Measurements from ENCODE around the gene CASZ1. TPM values are rescaled to one million over a fixed set of nuclear protein-coding genes. Genes with fewer than 3 reads are reported as not detected.

Gene CASZ1
- total RNA-seq, 2 experiments from 2014 or later, result 1.7 to 2.0 TPM

DNA sequence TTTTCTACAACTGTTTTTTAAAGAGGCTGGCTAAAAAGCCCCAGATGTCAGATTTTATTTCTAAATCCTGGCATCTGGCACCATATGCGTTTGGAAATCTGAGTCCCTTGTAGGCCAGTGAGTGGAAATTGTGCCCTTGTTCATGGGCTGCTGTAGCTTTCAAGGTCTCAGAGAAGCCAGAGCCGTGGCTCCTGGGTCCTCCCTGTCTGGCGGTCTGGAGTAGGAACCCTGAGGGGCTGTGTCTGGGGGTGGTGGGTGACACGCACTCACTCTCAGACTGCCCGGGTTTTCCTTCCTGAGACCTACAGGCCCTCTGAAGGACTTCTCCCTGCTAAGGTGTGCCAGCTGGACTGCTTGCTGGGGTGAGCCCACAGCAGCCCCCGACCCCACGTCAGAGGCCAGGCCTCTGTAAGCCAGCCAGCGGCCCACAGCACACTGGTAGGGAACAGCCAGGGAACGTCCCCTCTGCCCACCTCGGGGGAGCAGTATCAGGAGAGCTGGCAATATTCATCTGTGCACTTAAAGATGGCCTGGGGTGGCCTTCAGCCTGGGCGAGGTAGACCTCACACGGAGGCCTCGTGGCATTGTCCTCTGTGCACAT lies 170.2 kb downstream of the CASZ1 start:
- H3K27me3 Mint-ChIP-seq (ENCODE audit: low read depth), result no peaks in the 10 kb centered on the region
- no peaks in the 10 kb centered on the region for H3K9me3 Mint-ChIP-seq
- no peaks in the 10 kb centered on the region for H3K4me1 Mint-ChIP-seq (ENCODE audit: low read depth)
- DNase-seq, result no peak
- intact Hi-C loops (cut with micrococcal nuclease), result no loop called here
- H3K27ac Mint-ChIP-seq, result no peak overlapping the region
- CTCF ChIA-PET, result no interaction called here
- peaks cover 7% of the 10 kb centered on the region for H3K36me3 Mint-ChIP-seq (ENCODE audit: low read depth)
- no peak overlapping the region for H3K4me3 Mint-ChIP-seq

DNA sequence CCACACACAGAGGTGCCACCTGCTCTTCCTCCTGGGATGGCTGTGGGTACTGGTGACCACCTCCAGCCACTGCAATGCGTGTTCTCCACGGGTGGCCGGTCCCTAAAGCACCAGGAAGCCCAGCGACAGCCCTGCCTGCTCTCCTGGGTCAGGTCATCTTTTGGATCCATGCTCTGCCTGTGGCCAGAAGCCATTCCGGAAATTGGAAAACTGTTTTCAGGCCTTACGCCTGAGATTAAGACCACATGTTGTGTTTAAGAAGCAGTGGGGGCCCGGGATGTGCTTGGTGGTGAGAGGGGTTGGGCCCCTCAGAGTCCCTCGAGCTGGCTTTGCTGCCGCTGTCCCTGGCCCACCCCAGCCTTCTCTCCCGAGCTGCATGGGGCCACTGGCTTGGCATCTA lies 170.9 kb downstream of the CASZ1 start:
- H3K27ac Mint-ChIP-seq, result no peak overlapping the region
- intact Hi-C loops (cut with micrococcal nuclease), result no loop called here
- H3K9me3 Mint-ChIP-seq, result no peaks in the 10 kb centered on the region
- no peaks in the 10 kb centered on the region for H3K27me3 Mint-ChIP-seq (ENCODE audit: low read depth)
- no peaks in the 10 kb centered on the region for H3K4me1 Mint-ChIP-seq (ENCODE audit: low read depth)
- H3K36me3 Mint-ChIP-seq (ENCODE audit: low read depth), result peaks cover 7% of the 10 kb centered on the region
- CTCF ChIA-PET, result no interaction called here
- no peak for DNase-seq
- H3K4me3 Mint-ChIP-seq, result no peak overlapping the region

DNA sequence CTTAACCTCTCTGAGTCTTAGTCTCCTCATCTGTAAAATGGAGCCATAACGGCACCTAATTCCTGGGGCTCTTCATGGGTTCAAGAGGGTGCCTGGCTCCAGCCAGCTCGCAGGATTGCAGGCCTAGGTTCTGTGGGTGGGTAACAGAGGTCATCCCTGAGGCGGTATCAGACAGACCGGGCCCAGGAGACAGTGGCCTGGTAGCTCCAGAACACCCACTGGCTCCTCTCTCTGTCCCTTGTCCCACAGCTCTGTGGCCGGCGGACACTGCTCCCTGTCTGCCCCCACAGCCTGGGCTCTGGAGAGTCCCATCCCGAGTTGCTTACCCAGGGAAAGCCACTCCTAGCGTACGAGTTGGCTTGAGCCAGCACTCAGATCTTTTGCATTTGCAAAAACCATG lies 171.4 kb downstream of the CASZ1 start:
- H3K4me3 Mint-ChIP-seq, result no peak overlapping the region
- H3K9me3 Mint-ChIP-seq, result no peaks in the 10 kb centered on the region
- H3K36me3 Mint-ChIP-seq (ENCODE audit: low read depth), result peaks cover 7% of the 10 kb centered on the region
- DNase-seq, result no peak
- intact Hi-C loops (cut with micrococcal nuclease), result no loop called here
- no peaks in the 10 kb centered on the region for H3K27me3 Mint-ChIP-seq (ENCODE audit: low read depth)
- CTCF ChIA-PET, result interaction anchor here (0.7 kb wide), 1 partner anchor 125 kb away, joined by 4 read pairs; no protein-coding TSS in a partner anchor
- no peaks in the 10 kb centered on the region for H3K4me1 Mint-ChIP-seq (ENCODE audit: low read depth)
- no peak overlapping the region for H3K27ac Mint-ChIP-seq

DNA sequence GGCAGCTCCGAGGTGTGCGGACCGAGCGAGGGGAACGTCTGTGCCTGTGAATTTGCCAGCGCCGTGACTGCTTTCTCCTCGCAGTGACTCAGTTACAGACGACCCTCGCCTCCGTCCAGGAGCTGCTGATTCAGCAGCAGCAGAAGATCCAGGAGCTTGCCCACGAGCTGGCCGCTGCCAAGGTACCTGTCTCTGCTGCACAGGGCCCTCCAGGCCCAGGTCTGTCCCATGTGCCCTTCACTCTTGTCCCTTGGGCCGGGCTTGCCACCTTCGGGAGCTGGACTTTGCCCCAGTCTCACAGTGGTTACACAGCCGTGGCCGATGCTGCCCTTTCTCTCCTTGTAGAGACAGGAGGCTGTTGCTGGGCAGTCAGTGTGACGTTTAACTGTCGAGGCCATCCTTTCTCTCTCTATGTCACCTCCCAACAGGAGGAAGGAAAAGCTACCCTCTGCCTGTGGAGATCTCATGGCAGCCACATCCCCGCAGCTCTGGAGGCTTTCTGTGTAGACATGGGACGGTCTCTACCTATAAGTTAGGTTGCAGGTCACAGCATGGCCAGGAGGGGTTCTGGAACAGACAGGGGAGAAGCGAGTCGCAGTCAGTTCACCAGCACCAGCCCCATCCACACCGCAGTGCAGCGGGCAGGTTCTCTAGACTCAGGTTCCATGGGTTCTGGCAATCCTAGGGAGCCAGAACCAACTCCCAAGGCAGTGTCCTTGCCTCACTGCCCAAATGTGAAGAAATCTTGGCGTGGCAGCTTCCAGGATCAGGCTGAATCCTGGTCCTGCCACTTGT lies 172.0 kb downstream of the CASZ1 start:
- H3K27ac Mint-ChIP-seq, result no peak overlapping the region
- peaks cover 7% of the 10 kb centered on the region for H3K36me3 Mint-ChIP-seq (ENCODE audit: low read depth)
- no peaks in the 10 kb centered on the region for H3K4me1 Mint-ChIP-seq (ENCODE audit: low read depth)
- no peaks in the 10 kb centered on the region for H3K9me3 Mint-ChIP-seq
- no peaks in the 10 kb centered on the region for H3K27me3 Mint-ChIP-seq (ENCODE audit: low read depth)
- no peak overlapping the region for H3K4me3 Mint-ChIP-seq
- intact Hi-C loops (cut with micrococcal nuclease), result no loop called here
- CTCF ChIA-PET, result interaction anchor here (0.7 kb wide), 1 partner anchor 124 kb away, joined by 4 read pairs; no protein-coding TSS in a partner anchor
- no peak for DNase-seq

DNA sequence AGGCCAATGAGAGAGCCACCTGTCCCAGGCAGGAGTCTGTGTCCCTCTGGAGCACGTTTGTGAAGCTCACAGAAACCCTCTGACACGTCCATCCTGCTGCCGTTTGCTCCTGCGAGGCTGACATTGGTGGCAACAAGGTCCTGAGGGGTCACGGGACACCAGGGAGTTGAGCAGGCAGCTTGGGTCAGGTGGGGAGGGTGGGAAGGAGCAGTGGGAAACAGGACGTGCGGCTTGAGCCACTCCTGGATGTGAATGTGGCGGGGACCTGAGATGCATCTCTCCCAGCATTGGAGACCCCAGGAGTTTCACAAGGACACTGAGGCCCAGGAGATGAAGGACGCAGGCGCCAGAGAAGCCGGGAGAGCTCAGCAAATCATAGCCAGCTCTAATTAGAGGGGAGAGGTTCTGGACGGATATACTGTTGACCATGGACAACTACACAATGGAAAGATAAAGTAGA lies 172.7 kb downstream of the CASZ1 start:
- intact Hi-C loops (cut with micrococcal nuclease), result no loop called here
- Mint-ChIP-seq H3K4me3 (no peak overlapping the region), H3K4me1 (ENCODE audit: low read depth) (no peaks in the 10 kb centered on the region), H3K9me3 (no peaks in the 10 kb centered on the region), H3K36me3 (ENCODE audit: low read depth) (peaks cover 7% of the 10 kb centered on the region), H3K27me3 (ENCODE audit: low read depth) (no peaks in the 10 kb centered on the region), H3K27ac (no peak overlapping the region)
- no peak for DNase-seq
- CTCF ChIA-PET, result no interaction called here

DNA sequence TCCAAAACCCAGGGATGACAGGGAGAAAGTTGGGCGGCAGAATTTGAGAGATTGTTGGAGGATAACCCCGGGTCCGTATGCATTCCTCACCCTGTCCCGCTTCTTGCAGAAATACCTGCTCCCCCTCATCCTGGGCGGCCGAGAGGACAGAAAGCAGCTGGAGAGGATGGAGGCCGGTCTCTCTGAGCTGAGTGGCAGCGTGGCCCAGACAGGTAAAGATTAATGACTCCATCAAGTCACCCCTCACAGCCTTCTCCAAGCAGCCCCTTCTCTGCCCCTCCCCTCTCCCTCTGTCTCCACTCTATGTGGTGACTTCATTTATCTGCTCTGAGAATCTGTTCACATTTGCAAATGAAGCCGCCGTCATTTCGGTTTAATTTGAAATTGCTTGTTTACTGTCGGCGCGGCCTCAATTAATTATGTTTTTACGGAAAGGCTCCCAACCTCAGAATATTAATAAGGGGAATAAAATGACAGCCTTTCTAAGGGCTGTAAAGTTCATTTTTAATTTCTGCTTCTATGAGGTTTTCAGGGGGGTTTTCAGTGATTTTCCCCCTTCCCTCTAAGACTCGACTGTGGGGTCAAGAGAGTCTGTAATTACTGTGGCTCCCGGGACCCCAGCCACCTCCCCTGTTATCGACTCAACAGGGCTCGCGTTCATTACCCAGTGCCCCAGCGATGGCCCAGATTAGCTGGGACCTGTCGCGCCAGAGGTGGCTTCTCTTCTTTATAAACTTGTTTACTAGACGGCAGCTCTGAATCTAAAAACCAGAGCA lies 173.3 kb downstream of the CASZ1 start:
- H3K36me3 Mint-ChIP-seq (ENCODE audit: low read depth), result peaks cover 5% of the 10 kb centered on the region
- no peak overlapping the region for H3K4me3 Mint-ChIP-seq
- no peaks in the 10 kb centered on the region for H3K9me3 Mint-ChIP-seq
- H3K27ac Mint-ChIP-seq, result no peak overlapping the region
- intact Hi-C loops (cut with micrococcal nuclease), result no loop called here
- CTCF ChIA-PET, result no interaction called here
- no peak for DNase-seq
- no peaks in the 10 kb centered on the region for H3K4me1 Mint-ChIP-seq (ENCODE audit: low read depth)
- no peaks in the 10 kb centered on the region for H3K27me3 Mint-ChIP-seq (ENCODE audit: low read depth)

DNA sequence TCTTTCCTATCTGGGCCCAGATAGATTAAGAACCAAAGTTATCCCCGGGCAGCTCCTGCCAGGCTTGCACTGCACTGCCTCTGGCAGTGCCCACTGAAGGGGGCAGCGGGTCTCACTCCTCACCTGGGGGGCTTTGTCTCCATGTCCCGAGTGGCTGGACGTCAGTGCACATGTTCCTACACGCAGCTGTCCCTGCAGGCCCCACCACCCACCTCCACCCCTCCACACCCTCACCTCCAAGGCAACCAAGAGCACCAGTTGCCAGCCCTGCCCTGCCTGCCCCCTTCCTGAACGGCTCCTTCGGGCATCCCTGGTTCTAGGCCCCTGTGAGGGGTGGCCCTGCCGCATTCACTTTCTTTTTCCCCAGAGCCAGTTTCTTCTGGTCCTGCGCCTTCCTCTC lies 174.5 kb downstream of the CASZ1 start:
- H3K4me3 Mint-ChIP-seq, result no peak overlapping the region
- no peaks in the 10 kb centered on the region for H3K9me3 Mint-ChIP-seq
- H3K27ac Mint-ChIP-seq, result no peak overlapping the region
- no peaks in the 10 kb centered on the region for H3K4me1 Mint-ChIP-seq (ENCODE audit: low read depth)
- no peak for DNase-seq
- CTCF ChIA-PET, result no interaction called here
- H3K27me3 Mint-ChIP-seq (ENCODE audit: low read depth), result no peaks in the 10 kb centered on the region
- intact Hi-C loops (cut with micrococcal nuclease), result no loop called here
- H3K36me3 Mint-ChIP-seq (ENCODE audit: low read depth), result peaks cover 3% of the 10 kb centered on the region

DNA sequence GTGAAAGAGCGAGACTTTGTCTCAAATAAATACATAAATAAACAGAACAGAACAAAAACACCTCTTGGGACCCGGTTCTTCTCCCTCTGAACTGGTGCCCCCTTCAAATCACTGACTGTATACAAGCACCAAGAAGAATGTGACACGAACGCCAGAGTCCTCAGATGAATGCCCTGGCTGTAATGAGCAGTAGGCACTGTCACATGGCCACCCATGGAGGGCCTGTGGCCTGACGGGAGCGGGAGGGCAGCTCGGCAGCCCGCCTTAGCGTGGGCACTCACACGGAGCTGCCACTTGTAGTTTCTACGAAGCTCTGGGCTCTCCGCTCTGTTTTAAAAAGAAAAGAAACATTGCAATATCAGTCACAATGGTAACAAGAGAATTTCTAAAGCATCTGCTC lies 175.7 kb downstream of the CASZ1 start:
- Mint-ChIP-seq H3K36me3 (ENCODE audit: low read depth) (peaks cover 3% of the 10 kb centered on the region), H3K27ac (no peak overlapping the region), H3K27me3 (ENCODE audit: low read depth) (no peaks in the 10 kb centered on the region), H3K4me1 (ENCODE audit: low read depth) (no peaks in the 10 kb centered on the region), H3K9me3 (no peaks in the 10 kb centered on the region), H3K4me3 (no peak overlapping the region)
- intact Hi-C loops (cut with micrococcal nuclease), result no loop called here
- no peak for DNase-seq
- CTCF ChIA-PET, result no interaction called here

DNA sequence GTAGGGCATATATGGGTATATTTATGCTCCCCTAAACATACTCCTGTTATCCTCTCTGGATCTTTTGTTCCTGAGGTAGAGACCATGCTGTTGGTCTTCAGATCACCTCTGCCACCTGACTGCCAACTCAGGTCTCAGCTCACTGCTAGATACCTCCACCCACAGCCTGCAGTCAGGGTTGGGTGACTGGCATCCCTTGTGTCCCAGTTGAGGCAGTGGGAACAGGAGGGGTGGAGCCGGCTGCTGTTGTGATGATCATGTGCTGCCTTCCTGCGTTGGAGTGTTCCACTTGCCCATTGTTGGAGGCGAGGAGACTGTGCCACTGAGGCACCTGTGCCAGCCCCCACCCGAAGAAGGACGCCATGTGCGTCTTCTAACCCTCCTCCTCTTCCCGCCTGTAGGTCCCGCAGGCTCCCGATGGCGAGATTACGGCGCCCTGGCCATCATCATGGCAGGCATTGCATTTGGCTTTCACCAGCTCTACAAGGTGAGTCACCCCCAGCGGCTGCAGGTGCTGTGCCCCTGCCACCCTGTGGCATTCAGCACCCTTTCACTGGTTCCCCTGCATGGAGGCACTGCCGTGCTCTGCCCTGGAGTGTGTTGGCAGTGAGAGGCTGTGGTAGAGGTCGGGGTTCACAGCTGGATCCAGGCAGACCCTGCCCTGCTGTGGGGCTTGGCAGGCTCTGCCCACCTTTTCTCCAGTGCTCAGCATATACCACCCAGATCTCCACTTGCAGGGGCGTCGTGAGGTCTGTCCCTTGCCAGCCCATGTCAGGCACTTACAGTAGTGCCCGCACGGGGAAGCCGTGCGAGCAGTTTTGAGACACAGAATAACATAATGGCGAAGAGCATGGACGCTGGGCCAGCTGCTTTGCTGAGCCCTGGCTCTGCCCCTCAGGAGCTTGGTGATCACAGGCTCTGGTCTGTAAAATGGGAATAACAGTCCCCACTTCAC lies 178.2 kb downstream of the CASZ1 start:
- Mint-ChIP-seq H3K36me3 (ENCODE audit: low read depth) (no peaks in the 10 kb centered on the region), H3K27ac (no peak overlapping the region), H3K9me3 (no peaks in the 10 kb centered on the region), H3K4me1 (ENCODE audit: low read depth) (no peaks in the 10 kb centered on the region), H3K27me3 (ENCODE audit: low read depth) (no peaks in the 10 kb centered on the region), H3K4me3 (no peak overlapping the region)
- intact Hi-C loops (cut with micrococcal nuclease), result no loop called here
- CTCF ChIA-PET, result no interaction called here
- DNase-seq, result no peak

DNA sequence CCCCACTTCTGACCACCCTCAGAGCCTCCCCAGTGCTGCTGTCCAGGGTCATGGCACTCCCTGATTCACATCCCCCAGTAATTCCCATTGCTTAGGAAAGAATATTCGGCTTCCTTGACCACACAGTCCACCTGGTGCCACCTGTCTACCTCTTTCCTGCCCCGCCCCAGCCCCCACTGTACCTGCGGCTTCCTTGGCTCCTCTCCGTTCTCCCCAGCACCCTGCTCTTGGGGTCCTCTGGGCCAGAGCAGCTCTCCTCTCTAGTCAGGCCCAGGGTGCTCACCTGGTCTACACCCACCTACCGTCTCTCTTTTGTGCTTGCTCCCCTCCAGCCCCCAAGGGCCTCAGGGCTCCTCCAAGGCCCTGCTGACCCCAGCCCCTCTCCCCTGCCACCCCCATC lies 179.1 kb downstream of the CASZ1 start:
- no peaks in the 10 kb centered on the region for H3K9me3 Mint-ChIP-seq
- intact Hi-C loops (cut with micrococcal nuclease), result no loop called here
- H3K4me3 Mint-ChIP-seq, result no peak overlapping the region
- no peak for DNase-seq
- no peaks in the 10 kb centered on the region for H3K27me3 Mint-ChIP-seq (ENCODE audit: low read depth)
- H3K36me3 Mint-ChIP-seq (ENCODE audit: low read depth), result peaks cover 3% of the 10 kb centered on the region
- H3K27ac Mint-ChIP-seq, result no peak overlapping the region
- CTCF ChIA-PET, result no interaction called here
- H3K4me1 Mint-ChIP-seq (ENCODE audit: low read depth), result no peaks in the 10 kb centered on the region

DNA sequence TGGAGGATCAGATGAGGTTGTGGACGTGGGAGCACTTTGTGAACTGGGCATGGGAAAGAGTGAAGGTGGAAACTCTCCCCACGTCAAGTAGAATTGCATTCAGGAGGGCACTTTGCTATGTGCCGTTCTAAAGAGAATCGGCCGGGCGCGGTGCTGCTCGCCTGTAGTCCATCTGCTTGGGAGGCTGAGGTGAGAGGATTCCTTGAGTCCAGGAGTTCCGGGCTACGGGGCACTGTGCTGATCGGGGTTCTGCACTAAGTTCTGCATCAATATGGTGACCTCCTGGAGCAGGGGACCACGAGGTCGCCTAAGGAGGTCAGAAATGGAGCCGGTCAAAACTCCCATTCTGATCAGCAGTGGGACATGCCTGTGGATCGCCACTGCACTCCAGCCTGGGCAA lies 179.8 kb downstream of the CASZ1 start:
- peaks cover 3% of the 10 kb centered on the region for H3K36me3 Mint-ChIP-seq (ENCODE audit: low read depth)
- intact Hi-C loops (cut with micrococcal nuclease), result no loop called here
- no peak overlapping the region for H3K4me3 Mint-ChIP-seq
- H3K9me3 Mint-ChIP-seq, result no peaks in the 10 kb centered on the region
- no peak for DNase-seq
- CTCF ChIA-PET, result no interaction called here
- no peaks in the 10 kb centered on the region for H3K27me3 Mint-ChIP-seq (ENCODE audit: low read depth)
- no peak overlapping the region for H3K27ac Mint-ChIP-seq
- H3K4me1 Mint-ChIP-seq (ENCODE audit: low read depth), result no peaks in the 10 kb centered on the region
